Fibroblast of skin of right quadriceps (primary cell): ENCODE results near the gene PDE4B.
A peak's percentile ranks its signal among the peaks of the same experiment; 100 is the strongest.

Experiments
- DNase-seq: peaks from one replicate; pipeline ENCODE4 v3.0.0-alpha.2; 2013

The PDE4B gene

DNA sequence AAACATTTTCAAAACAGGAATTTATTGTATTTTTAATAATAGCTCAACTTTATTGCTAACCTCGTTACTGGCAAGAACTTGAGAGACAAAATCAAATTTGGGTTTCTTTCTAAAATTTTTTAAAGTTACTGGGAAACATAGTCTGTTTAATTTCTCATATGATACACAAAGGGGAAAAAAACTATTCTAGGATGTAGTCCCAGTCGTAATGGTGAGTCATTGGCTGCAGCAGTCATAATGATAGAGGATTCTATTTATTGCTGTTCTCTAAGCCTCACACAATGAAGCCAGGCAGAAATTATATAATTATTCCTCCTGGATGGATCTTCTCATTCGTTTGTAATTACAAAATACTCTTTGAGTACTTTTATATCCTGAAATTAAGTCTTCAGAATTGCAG lies 414.8 kb downstream of the PDE4B start:
- peak; percentile 50 for DNase-seq

DNA sequence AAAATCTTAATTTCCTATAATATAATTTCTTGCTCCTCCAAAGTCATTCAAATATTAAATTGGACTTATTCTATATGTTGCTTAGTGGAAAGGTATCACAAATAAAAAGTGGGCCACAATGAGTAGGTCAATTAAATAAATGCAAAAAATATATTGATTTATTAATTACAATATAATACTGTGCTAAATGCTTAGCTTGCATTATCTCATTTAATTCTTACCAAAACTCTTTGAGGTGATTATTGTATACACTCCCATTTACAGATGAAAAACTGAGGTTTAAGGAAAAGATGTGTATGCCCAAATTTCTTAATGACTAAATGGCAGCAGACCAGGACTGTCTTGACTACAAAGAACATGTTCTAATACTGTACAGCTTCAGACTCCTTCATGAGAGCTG lies 415.9 kb downstream of the PDE4B start:
- DNase-seq = no peak

DNA sequence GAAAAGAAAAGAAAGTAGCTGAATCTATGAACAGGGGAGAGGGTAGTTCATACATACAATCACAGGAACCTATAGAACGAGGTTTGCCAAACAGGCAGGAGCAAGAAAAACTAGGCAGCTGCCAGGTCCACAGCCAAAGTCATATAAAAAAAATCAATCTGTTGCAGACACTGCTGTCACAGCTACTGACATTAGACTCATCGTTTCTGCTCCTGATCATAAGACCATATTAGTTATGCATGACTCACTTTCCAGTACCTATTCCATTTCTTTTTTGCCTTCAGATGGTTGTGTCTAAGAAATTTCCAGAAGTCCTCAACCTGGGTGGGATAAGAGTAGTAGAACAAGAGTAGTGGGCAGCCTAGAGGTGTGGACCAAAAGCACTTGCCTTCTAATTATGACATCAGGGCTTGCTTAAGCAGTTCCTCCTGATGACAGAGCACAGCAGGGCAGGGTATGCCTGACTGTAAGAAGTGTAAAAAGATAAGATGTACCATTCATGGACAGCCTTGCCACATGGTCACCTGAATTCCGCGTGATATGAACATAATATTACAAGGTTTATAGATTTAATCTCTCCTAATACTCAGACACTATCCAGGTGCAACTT lies 418.0 kb downstream of the PDE4B start:
- DNase-seq = no peak

DNA sequence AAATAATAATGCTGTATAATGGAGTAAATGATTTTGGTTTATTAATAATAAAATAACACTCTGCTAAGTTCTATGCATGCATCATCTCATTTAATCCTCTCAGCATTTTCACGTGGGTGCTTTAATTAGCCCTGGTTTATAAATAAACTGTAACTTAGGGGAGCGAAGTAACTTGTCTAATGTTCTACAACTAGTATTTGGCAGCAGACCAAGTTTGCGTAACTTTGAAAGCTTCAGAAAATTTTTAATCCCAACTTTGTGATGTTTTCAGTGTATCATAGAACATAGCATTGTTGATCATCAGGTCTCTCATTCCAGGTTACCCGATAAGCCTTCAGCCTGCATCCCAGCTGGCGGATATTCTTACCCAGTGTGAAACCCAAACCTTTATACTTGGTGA lies 418.8 kb downstream of the PDE4B start:
- DNase-seq = no peak

DNA sequence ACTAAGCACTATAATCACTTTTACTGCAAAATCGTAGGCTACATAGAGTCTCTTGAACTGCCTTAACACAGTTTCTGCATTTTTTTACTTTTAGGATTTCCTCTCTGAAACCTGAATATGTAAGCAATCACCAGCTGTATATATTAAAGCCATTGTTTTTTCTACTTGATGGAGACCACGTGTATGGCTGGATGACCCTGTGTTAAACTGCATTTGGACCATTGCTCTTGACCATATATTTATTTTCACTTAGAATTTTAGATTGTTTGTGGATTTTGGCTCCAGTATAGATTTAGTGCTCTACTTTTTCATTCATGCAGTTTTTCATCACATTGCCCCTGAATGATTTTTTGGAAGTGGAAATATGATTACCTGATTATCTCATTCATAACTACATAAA lies 420.8 kb downstream of the PDE4B start:
- DNase-seq = no peak

DNA sequence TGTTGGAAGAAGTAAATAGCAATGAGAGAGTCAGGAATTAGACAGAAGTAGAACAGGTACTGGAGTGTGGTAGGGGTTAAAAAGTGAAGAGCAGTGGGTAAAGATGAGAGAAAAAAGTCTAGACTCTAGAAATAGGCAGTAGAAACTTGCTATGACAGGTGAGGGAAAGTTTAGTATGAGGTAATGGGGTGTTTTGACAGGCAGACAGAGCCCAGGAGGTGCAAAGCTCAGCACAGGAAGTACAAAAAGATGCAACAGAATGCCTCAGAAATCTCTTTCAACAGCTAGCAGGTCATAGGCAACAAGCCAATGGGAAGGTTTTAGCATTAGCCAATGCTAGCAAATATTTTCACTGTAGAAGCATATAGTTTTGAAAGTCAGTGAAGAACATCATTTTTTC lies 422.2 kb downstream of the PDE4B start:
- DNase-seq = no peak

GRCh38 chr1:66217021-66217420 lies 424.3 kb downstream of the PDE4B start:
- peak; percentile 84 for DNase-seq

- DNase-seq = no peak
Observed at GRCh38 chr1:66217561-66217960, 424.9 kb downstream of the PDE4B start.

- DNase-seq = no peak
Observed at GRCh38 chr1:66220477-66220876, 427.8 kb downstream of the PDE4B start.

- DNase-seq = no peak
Observed at GRCh38 chr1:66223681-66224080, 431.0 kb downstream of the PDE4B start.

DNA sequence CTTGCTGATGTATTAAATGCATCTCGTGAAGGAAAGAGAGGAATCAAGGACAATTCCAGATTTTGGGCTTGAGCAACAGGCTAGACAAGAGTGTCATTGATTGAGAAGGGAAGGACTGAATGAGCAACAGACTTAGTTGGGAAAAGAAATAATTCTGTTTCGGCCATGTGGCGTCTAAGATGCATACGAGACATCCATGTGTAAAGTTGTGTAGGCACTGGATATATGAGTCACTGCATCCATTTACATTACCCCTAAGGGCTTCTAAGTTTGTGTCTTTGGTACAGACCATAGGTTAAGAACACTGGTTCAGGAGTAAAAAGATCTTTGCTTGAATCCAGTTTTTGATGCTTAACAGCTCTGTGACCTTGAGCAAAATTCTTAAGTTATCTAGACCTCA lies 434.3 kb downstream of the PDE4B start:
- DNase-seq = no peak

GRCh38 chr1:66227966-66228365 lies 435.3 kb downstream of the PDE4B start:
- DNase-seq = no peak

- peak; percentile 59 for DNase-seq
Observed at GRCh38 chr1:66231217-66231616, 438.5 kb downstream of the PDE4B start.

DNA sequence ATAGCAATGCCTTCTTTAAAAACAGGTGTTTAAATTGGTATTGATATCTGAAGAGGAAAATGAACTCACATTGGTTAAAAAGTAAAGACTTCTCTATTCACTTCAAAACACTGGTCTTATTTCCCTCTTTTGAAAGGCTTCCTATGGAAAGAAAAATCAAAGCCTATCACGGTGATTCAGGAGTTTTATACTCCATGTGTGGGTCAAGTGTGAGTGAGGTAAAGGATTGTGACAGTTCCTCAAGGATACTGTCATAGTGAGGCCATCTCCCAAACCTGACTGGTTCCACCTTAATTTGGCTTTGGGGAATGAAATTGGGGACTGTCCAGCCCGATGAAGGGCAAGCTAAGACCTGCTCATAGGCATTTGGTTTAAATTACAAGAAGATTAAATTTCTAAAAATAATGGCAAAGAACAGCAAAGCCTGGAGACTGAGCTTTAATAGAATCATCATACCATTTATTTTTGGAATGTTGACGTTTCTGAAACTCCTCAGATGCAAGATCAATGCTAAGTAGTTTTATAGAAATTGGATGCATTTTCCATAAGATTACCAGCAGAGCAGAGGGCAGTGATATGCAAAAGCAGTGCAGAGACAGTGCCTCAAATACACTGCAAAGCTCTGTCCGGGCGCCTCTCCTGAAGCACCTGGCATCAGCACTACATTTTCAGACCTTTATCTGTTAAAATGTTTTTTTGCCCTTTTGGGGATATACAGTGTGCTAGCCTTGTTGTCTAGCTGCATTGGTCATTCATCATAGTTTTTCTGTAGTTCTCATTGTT lies 439.2 kb downstream of the PDE4B start:
- DNase-seq = no peak

GRCh38 chr1:66237042-66237441 lies 444.3 kb downstream of the PDE4B start:
- DNase-seq = no peak

DNA sequence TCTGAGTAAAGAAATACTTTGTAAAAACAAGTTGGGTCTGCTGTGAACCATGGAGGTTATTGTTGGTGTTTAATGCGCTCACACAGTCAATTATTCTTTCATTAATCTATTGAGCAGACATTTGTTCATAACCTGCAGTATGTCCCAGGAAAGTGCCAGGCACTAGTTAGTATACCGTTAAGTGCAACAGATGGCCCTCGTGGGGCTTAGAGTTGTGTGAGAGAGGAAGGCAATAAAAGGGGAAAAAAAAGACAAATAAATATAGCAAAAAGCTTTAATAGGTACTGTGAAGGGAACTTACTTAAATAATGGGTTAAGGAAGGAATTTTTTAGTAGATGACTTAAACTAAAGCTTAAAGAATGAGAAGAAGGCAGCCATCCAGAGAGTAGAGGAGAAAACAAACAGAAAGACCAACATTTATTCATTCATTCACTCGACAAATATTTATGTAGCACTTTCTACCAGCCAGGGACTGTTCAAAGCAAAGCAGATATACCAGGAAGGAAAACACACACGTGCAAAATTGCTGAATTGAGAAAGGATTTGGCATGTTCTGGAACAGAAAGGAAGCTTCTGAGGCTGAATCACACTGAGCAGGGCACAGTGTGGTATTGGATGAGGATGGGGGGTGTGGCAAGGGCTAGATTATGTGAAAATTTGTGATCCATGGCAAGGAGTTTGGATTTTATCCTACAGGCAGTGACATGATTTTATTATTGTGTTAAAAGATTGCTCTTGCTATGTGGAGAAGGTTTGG lies 445.2 kb downstream of the PDE4B start:
- DNase-seq = no peak

DNA sequence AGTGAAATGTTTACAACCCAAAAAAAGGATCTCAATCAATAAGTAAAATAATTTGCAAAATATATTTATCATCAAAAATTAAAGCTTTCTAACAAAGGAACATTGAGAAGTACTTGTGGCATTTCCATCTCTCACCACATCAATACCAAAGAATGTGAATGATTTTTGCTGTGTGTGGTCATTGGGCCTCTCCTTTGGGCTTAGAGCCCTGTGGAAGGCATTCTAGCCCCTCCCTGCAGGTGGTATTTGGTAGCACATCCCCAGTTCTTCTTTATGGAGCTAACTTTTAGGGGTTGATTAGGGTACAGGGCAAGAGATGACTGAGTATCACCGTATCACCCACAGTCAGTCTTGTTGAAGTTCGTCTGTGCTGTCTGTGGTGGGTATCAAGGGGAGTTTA lies 447.1 kb downstream of the PDE4B start:
- no peak for DNase-seq

DNA sequence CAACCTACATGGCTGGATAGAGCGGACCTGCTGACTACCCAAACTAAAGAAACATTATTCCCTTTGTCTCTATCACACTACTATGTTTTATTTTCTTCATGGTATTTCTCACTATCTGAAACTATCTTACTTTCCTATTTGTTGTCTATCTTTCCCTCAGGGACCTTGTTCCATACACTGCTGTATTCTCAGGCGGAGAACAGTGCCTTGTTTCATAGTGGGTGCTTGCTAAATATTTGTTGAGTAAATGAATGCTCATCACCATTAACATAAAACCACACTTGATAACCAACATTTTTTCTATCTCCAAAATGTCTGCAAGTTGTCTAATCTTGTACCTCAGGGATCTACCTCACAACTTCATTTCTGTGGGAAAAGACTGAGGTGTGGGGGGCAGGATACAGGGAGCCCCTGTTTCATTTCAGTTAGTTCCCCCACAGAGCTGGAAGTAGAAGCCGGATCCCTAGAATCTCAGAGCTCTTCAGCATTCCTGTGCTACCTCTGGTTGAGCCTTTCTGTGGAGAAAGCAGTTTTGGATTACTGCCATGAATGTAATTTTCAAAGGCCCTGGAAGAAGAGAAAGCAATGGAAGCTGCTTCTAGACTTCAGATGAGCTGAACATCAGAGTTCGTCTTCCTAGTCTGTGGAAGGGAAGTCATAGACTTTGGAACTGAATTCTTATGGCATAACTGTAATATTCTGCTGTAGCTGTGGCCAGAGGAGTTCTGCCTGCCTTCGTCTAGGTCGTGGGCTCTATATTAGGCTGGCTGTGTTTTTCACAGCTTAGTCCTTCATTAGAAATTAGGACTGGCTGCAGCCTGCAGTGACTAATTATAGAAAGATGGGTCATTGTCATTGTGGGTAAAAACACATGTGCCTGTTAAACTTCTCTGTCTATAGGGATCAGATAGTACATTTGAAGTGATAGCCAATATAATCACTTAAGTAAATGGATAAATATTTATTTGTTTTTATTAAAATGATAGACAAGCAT lies 448.1 kb downstream of the PDE4B start:
- peak; percentile 31 for DNase-seq

GRCh38 chr1:66242646-66243547 lies 450.2 kb downstream of the PDE4B start:
- DNase-seq = peak; percentile 84

DNA sequence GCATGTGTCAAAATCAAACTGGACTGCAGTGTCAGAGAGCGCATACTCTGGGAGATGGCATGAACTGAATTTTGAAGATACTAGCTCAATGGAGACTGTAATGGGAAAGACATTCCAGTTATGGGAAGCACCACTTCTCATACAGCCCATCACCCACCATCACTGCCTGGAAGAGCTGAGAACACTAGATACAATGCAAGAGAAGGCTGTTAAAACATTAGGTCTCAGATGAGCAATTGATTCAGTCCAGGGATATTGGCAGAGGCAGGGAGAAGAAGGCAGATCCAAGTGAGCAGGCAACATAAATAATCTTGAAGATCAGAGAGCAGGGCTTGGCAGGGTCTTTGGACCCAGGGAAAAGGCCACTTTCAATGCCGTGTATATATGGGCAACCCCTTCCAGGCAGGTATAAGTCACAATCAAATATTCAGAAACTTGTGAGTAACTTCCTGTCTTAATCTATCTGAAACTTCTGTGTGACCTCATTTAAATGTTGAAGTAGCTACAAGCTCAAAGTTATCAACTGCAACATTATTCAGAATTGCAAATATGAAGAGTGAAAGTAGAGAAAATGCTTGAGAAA lies 450.9 kb downstream of the PDE4B start:
- no peak for DNase-seq

- no peak for DNase-seq
Observed at GRCh38 chr1:66244429-66244828, 451.7 kb downstream of the PDE4B start.
